ENCODE measurements around the gene WFS1.

WFS1 gene

DNA sequence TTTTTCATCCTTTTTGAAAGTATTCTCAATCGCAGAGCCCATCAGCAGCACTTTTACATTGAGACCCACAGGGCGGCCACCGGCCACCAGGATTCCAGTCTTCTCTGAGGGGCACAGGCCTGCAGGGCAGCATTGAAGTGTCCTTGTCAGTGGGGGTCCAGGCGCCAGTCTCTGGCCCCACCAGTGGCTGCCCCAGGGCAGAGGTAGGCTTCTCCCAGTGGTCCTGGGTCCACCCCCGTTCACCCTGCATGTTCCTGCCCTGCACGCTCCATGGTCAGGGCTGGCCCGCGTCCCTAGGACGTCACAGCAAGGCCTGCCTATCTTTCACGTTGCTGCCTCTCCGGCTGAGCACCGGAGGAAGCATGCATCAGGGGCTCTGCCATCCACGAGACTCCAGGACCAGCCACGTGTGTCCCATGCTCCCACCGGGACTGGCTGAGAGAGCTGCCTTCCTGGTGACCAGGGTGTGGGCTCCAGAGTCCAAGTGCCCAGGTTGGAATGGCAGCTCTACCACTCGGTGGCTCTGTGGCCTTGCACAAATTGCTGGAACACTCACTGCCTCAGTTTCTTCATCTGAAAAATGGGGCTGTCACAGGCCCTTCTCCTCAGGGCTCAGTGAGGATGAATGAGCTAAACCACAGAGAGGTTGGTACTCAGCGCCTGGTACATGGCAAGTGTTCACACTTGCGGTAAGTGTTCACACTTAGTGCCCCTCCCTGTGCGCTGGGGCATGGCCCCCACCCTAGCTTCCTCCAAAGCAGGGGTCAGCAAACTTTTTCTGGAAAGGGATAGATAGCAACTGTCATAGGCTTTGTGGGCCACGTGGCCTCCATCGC is 38.6 kb upstream of the WFS1 start:
- H3K27ac Mint-ChIP-seq: no peak overlapping the region
- H3K27me3 Mint-ChIP-seq: peaks cover 14% of the 10 kb centered on the region
- no peaks in the 10 kb centered on the region for H3K36me3 Mint-ChIP-seq
- no peak overlapping the region for H3K4me3 Mint-ChIP-seq
- no peaks in the 10 kb centered on the region for H3K9me3 Mint-ChIP-seq
- no peak for ATAC-seq
- no peaks in the 10 kb centered on the region for H3K4me1 Mint-ChIP-seq

DNA sequence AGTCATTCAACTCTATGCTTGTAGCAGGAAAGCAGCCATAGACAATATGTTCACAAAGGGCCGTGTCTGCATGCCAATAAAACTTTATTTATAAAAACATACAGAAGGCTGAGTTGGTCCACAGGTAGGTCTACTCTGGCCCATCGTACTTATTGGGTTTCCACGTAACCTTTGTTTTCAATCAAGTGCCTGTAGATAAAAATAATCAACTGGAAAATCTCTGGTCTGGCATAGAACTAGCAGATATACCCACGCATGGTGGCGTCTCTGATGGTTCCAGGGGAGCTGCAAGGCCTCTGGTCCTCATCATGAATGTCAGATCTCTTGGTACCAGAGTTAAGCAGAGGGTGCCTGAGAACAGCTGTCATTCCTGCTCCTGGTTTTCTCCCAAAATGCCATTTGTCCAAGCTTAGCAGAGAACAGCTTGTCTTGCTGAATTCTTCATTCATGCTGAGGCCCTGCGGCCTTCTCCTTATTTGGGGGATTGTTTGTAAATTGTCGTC is 37.9 kb upstream of the WFS1 start:
- no peaks in the 10 kb centered on the region for H3K9me3 Mint-ChIP-seq
- ATAC-seq: no peak
- H3K27me3 Mint-ChIP-seq: peaks cover 8% of the 10 kb centered on the region
- H3K36me3 Mint-ChIP-seq: no peaks in the 10 kb centered on the region
- H3K27ac Mint-ChIP-seq: no peak overlapping the region
- H3K4me3 Mint-ChIP-seq: no peak overlapping the region
- H3K4me1 Mint-ChIP-seq: no peaks in the 10 kb centered on the region

DNA sequence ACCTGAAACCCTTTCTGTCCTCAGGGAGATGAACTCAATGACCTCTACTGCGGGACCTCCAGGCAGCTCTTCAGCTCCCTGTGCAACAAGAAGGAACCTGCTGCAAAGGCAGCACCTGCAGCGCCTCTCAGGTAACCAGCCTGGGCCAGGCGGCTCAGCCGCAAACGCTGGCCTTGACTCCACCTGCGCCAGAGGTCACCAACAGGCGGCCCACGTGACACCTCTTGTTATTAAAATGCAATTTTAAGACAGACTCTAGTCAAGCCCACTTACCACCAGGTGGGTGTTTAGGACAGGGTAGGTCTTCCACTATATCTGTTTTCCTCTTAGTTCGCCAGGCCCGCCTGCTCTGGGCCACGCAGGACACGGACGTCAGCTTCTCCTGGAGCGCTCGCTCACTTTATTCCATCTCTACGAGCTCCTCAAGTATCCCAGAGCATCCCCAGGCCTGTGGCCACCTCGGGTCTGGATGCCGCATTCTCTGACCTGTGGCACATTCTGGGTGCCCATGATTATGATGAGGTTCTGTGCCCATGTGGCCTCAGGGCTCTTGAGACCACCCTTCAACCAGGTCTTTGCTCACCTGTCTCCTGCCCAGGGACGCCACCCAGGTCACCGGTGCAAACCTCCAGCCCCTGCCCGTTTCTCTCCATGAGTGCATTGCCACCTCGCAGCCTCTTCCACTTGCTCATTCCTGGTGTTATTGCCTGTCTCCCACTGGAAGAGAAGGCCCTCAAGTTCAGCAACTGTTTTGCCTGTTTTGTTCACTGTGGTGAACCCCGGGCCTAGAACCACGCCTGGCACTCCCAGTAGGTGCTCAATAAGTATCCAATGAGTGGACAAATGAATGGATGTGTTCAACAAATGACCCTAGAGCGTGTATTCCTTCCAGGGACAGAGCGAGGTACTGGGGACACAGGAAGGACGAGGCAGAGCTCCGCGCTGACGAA is 36.5 kb upstream of the WFS1 start:
- no peak for ATAC-seq

DNA sequence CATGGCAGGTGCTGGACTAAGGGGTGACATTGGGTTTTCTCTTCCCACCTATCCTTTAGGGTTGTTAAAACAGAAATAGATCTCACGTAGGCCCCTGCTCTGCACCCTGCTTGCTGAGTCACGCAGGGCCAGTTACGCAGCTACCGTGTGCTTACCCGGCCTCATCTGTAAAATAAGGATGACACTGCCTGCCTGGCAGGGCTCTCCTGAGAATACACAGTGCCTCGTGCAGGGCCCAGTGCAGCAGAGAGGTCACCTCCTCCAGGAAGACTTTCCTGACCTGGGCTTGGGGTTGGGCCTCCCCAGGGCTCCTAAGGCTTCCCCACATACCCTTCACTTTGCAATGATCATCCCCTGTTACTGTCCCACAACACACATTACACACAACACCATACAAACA is 35.7 kb upstream of the WFS1 start:
- Mint-ChIP-seq H3K4me1 (no peaks in the 10 kb centered on the region), H3K27ac (no peak overlapping the region), H3K36me3 (no peaks in the 10 kb centered on the region), H3K9me3 (no peaks in the 10 kb centered on the region), H3K4me3 (no peak overlapping the region), H3K27me3 (no peaks in the 10 kb centered on the region)
- ATAC-seq: no peak

More for the DNA sequence above, 36.5 kb upstream of the WFS1 start:
- H3K36me3 Mint-ChIP-seq: no peaks in the 10 kb centered on the region
- H3K9me3 Mint-ChIP-seq: no peaks in the 10 kb centered on the region
- H3K27me3 Mint-ChIP-seq: no peaks in the 10 kb centered on the region
- no peak overlapping the region for H3K27ac Mint-ChIP-seq
- no peaks in the 10 kb centered on the region for H3K4me1 Mint-ChIP-seq
- no peak overlapping the region for H3K4me3 Mint-ChIP-seq

DNA sequence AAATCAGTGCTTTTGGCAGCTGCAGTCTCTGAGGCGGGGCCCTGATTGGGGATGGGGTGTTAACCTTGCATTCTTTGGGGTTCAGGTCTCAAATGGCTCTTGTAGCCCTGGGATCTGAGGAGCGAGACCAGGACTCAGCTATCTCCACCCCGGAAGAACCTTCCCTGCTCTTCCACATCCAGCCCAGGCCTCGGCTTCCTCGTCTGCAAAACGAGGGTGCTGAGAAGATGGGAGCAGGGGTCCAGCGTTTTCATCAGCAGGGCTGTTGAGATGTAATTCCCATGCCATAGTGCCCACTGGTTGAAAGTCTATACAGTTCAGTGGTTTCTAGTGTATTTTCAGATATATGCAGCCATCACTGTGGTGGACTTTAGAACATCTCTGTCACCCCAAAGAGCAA is 34.6 kb upstream of the WFS1 start:
- no peaks in the 10 kb centered on the region for H3K4me1 Mint-ChIP-seq
- H3K27me3 Mint-ChIP-seq: no peaks in the 10 kb centered on the region
- no peak for ATAC-seq
- no peaks in the 10 kb centered on the region for H3K36me3 Mint-ChIP-seq
- H3K27ac Mint-ChIP-seq: no peak overlapping the region
- H3K4me3 Mint-ChIP-seq: no peak overlapping the region
- no peaks in the 10 kb centered on the region for H3K9me3 Mint-ChIP-seq

DNA sequence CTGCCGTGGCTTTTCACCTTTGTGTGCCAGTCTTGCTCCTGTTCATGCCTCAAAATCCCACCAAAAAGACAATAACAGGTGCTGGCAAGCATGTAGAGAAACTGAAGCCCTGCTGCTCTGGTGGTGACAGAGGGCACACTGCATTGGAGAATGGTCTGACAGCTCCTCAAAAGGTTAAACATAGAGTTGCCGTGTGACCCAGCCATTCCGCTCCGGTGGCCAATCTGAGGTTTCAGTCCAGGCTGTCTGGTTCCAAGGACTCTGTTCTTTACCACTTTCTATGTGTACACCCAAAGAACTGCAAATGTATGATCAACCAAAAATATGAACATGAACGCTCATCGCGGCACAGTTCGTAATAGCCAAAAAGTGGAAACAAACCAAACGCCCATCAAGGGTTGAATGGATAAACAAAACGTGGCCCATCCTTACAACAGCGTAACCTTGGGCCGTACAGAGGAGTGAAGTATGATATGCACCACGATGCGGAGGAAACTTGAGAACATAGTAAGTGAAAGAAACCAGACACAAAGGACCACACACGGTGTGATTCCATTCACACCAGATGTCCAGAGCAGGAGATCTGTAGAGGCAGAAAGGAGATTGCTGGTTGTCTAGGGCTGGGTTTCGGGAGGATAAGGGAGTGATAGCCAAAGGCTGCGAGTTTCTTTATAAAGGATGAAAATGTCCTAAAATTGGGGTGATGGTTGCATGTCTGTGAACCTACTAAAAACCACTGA is 33.6 kb upstream of the WFS1 start:
- Mint-ChIP-seq H3K27ac (no peak overlapping the region), H3K27me3 (peaks cover 6% of the 10 kb centered on the region), H3K9me3 (no peaks in the 10 kb centered on the region), H3K4me1 (no peaks in the 10 kb centered on the region), H3K4me3 (no peak overlapping the region), H3K36me3 (no peaks in the 10 kb centered on the region)
- no peak for ATAC-seq

DNA sequence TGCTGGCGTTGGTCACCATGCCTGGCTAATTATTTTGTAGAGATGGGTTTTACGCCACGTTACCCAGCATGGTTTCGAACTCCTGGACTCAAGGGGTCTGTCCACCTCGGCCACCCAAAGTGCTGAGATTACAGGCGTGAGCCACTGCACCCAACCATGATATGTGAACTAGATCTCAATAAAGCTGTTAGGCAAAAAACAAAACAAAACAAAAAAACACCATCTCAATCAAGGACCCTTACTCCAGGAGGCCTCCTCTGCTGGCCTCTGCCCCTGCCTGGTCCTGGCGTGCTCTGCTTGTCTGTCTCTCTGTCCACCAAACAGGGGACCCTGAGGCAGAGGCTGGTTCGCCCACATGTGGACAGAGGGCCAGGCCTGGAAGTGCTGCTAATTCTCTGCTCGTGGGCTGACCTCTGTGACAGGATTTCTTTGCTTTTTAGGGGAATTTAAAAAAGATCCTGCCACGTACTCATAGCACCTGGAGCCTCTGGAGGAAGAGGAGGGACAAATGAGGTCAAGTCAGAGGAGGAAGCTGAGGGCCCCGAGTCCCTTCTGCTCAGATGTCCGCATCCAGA is 32.7 kb upstream of the WFS1 start:
- no peak for ATAC-seq

DNA sequence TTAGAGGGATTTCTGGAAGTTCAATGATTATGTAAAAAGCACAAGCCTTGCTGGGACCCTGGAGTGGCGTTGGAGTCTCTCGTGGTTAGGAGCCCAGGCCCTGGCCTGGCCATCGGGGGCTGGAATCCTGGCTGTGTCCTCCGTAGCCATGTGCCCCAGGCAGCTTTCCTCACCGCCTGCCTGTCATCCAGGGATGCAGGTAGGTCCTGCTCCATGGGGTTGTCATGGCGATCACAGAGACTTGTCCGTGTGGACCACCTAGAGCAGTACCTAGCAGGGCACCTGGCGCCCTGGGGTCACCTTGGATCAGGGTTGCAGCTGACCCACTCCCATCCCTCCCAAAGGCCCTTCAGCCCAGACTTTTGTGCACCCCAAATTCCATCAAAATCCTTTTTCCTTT is 30.2 kb upstream of the WFS1 start:
- H3K27me3 Mint-ChIP-seq: peaks cover 24% of the 10 kb centered on the region
- no peak overlapping the region for H3K27ac Mint-ChIP-seq
- H3K4me1 Mint-ChIP-seq: no peaks in the 10 kb centered on the region
- no peak for ATAC-seq
- peaks cover 6% of the 10 kb centered on the region for H3K9me3 Mint-ChIP-seq
- H3K36me3 Mint-ChIP-seq: peaks cover under 1% of the 10 kb centered on the region
- no peak overlapping the region for H3K4me3 Mint-ChIP-seq

More for the DNA sequence above, 32.7 kb upstream of the WFS1 start:
- Mint-ChIP-seq H3K9me3 (no peaks in the 10 kb centered on the region), H3K27me3 (peaks cover 13% of the 10 kb centered on the region), H3K36me3 (no peaks in the 10 kb centered on the region), H3K27ac (no peak overlapping the region), H3K4me3 (no peak overlapping the region), H3K4me1 (no peaks in the 10 kb centered on the region)

DNA sequence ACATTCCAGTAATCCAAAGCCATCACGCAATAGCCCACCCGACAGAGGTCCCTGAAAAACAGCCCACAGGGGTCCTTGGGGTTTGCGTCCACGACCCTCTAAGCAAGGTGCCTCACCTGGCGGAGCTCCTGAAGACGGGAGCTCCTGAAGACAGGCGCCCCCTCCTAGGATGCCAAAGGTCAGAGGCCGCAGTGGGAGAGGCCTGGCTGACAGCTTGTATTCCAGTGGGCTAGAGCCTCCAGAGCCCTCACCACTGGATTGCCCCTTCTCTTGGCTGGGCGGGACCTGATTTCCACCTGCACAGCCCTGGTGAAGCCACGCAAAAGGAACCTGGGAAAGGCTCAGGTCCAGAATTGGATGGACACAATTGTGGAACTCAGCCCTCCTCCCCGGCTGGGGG is 29.7 kb upstream of the WFS1 start:
- H3K9me3 Mint-ChIP-seq: peaks cover 11% of the 10 kb centered on the region
- peaks cover 29% of the 10 kb centered on the region for H3K27me3 Mint-ChIP-seq
- H3K36me3 Mint-ChIP-seq: peaks cover 5% of the 10 kb centered on the region
- H3K4me1 Mint-ChIP-seq: no peaks in the 10 kb centered on the region
- no peak for ATAC-seq
- H3K4me3 Mint-ChIP-seq: no peak overlapping the region
- H3K27ac Mint-ChIP-seq: no peak overlapping the region

DNA sequence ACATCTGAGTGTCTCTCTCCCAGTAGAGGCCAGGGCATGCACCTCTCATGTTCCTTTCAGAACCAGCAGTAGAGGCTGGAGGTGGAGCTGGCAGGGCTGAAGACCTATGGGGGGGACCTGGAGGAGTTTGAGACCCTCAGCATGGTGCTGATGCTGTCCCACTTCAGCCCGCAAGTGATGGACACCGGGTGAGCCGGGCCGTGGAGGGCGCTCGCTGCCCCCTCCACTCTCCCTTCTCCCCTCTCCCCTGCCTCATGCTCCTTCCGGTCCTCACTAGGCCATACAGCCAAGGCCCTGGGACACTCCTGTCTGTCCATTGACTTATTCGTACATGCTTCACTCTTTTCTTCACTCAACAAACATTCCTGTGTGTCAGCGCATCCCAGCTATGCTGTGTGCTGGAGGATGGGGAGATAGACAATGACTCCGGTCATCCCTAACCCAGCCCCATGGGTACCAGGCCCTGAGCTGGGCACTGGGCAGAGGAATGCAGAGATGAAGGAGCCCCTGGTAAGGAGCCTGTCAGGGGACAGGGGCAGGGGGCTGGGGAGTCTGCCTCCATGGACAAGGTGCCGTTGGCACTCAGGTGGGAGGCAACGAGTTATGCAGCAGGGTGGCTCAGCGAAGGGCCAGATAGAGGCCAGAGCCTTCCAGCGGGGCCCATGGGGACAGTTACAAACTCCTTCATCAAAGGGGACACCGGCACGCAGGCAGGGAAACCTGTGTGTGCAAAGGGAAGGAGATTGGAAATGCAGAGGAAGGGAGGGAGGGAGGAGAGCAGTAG is 28.4 kb upstream of the WFS1 start:
- Mint-ChIP-seq H3K27ac (no peak overlapping the region), H3K36me3 (peaks cover 8% of the 10 kb centered on the region), H3K4me1 (no peaks in the 10 kb centered on the region), H3K4me3 (no peak overlapping the region), H3K9me3 (peaks cover 11% of the 10 kb centered on the region), H3K27me3 (peaks cover 38% of the 10 kb centered on the region)
- ATAC-seq: no peak

DNA sequence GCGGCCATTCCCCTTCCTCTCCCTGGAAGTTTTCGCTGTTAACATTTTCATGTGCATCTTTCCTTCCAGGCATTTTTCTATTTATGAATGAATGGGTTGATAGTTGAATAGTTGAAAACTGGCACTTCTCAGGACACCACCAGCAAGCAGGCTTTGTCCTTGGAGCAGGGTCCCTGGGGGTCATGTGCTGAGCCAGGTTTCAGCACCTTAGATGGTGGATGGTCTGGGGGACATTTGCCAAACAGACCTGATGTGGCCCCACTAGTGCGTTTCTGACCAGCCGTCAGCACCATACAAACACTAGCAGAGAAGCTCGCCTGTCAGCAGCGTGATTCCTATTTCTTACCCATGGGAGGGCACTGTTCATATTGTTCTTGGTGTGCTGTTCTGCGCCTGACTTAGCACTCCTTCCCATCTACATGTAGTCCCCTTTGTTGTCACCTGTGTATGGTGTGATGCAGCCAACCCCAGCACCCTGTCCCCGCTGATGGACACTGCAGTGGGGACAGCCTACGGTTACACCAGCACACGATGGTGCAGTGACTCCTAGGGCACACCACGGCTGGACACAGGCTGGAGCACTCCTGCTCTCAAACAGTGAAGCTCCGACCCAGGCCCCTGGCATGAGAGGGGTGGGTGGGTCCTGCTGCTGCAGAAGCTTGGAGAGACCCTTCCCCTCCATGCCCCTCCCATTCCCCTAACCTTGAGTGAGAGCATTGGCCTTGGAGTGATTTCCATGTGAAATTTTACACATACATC is 27.2 kb upstream of the WFS1 start:
- Mint-ChIP-seq H3K4me3 (no peak overlapping the region), H3K9me3 (peaks cover 11% of the 10 kb centered on the region), H3K36me3 (peaks cover 8% of the 10 kb centered on the region), H3K27me3 (peaks cover 49% of the 10 kb centered on the region), H3K27ac (no peak overlapping the region), H3K4me1 (no peaks in the 10 kb centered on the region)
- ATAC-seq: no peak

DNA sequence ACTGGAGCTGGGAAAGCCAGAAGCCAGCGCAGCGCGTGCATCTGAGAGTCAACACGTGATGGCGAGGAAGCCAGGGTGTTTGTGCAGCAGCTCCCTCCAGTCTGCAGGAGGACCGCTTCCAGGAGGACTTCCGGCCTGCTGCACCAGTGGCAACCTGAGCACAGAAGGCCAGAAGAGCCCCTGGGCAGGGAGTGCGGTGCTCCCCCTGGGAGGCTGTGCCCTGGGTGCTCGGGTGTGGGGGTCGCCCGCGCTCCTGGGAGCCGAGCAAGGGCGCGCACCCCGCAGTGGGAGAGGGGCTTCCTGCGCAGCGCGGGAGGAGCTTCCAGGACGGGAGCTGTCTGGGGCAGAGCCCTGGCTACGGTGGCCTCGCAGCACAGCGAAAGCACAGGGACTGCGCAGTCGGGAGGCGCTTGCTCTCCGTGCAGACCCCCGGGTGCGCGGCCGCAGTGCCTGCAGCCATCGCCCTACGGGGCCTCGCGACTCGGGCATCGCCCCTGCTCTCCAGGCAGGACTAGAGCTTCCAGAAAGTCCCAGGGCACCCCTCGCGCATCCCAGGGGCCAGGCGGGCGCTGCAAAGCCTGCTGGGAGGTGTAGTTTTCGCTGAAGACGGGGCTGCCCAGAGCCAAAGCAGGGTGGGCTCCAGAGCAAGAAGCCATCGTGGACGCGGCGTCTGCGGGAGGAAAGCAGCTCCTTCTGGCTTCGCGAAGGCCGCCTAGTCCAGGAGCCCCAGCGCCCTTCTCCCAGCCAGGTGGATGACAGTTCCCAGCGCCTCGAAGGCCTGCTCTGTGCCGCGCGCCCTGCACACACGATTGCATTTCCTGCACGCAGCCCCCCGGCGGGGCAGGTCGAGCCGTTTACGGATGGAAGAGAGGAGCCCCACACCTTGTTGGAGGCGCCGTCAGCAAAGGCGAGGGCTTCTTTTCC is 24.1 kb upstream of the WFS1 start:
- H3K9me3 Mint-ChIP-seq: peaks cover 11% of the 10 kb centered on the region
- no peaks in the 10 kb centered on the region for H3K4me1 Mint-ChIP-seq
- H3K27me3 Mint-ChIP-seq: peaks cover 67% of the 10 kb centered on the region
- H3K4me3 Mint-ChIP-seq: no peak overlapping the region
- no peak for ATAC-seq
- no peak overlapping the region for H3K27ac Mint-ChIP-seq
- peaks cover 8% of the 10 kb centered on the region for H3K36me3 Mint-ChIP-seq

DNA sequence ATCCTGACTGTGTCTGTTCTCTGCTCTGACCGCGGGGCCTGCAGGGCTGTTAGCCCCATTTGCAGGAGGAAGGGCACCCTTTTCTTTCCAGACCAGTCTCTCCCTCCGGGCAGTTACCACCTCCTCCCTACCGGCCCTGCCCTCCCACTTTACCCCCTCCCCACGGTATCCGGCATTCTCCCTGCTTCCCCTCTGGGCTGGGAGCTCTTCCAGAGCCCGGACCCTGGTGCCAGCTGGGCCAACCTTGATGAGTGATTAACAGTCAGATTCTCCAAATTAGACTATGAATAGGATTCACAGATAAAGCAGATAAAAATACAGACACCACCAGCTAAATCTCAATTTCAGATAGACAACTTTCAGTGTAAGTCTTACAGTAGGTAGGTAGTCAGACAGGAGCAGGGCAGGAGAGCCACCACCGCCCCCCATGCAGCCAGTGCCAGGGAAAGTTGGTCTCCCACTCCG is 23.4 kb upstream of the WFS1 start:
- Mint-ChIP-seq H3K9me3 (peaks cover 11% of the 10 kb centered on the region), H3K4me3 (no peak overlapping the region), H3K27me3 (peaks cover 60% of the 10 kb centered on the region), H3K36me3 (peaks cover 8% of the 10 kb centered on the region), H3K4me1 (no peaks in the 10 kb centered on the region), H3K27ac (no peak overlapping the region)
- ATAC-seq: no peak
